Measurements from ENCODE around the gene SRR.

GRCh38 chr17:2346475-2346874 is 42.7 kb downstream of the SRR start:
- TF ChIP-seq, protein P1, sequence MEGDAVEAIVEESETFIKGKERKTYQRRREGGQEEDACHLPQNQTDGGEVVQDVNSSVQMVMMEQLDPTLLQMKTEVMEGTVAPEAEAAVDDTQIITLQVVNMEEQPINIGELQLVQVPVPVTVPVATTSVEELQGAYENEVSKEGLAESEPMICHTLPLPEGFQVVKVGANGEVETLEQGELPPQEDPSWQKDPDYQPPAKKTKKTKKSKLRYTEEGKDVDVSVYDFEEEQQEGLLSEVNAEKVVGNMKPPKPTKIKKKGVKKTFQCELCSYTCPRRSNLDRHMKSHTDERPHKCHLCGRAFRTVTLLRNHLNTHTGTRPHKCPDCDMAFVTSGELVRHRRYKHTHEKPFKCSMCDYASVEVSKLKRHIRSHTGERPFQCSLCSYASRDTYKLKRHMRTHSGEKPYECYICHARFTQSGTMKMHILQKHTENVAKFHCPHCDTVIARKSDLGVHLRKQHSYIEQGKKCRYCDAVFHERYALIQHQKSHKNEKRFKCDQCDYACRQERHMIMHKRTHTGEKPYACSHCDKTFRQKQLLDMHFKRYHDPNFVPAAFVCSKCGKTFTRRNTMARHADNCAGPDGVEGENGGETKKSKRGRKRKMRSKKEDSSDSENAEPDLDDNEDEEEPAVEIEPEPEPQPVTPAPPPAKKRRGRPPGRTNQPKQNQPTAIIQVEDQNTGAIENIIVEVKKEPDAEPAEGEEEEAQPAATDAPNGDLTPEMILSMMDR (conservative IDR thresholded peaks at IDR 0.05; ENCODE audit: low read length) = no peak
- no peak for TF ChIP-seq EZH2phosphoT487 (IDR thresholded peaks at IDR 0.05; ENCODE audit: borderline replicate concordance)

Measured in Loucy (cell line).